ENCODE results near the gene CLCN6. TPM values are rescaled to one million over a fixed set of nuclear protein-coding genes. Genes with fewer than 3 reads are reported as not detected.

Gene CLCN6
- total and polyA plus RNA-seq, 2 of the 8 experiments (the other 6 are each of a cell fraction or from before 2014, with no cell fraction given), result 15.7 to 26.0 TPM

DNA sequence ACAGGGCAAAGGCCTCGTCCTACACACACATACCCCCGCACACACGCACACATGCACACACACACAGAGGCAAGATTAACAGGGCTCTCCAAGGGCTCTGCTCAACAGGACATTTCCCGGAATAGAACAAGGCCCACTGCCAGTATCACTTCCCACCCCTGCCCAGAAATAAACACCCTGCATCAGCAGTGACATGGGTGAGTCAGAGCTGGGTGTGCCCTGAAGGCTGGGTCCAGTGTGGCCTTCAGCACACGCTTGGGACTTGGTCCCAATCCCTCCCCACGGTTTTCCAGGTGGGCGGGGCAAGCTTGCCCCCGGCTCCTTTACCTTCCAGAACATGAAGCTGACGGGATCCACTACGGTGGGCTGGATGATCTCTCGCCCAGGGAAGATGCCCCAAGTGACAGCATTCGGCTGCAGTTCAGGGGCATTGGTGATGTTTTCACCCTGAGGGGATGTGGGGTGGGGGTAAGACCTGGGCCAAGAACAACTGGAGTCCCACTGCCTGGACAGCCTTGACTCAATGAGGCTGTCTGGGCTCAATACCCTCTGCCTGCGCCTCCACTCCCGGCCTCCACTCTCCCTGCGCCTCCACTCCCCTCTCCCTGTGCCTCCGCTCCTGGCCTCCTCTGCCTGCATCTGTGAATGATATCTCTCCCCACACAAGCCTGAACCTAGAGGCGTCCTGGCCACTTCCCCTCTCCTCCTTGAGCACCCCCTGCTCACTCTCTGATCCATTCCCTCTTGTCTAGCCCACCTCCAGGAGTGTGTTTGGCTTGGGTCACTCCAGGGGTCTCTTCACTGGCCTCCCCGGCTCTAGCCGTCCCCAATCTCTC is 14.9 kb upstream of the CLCN6 start (continued):
- TF ChIP-seq, protein P1, sequence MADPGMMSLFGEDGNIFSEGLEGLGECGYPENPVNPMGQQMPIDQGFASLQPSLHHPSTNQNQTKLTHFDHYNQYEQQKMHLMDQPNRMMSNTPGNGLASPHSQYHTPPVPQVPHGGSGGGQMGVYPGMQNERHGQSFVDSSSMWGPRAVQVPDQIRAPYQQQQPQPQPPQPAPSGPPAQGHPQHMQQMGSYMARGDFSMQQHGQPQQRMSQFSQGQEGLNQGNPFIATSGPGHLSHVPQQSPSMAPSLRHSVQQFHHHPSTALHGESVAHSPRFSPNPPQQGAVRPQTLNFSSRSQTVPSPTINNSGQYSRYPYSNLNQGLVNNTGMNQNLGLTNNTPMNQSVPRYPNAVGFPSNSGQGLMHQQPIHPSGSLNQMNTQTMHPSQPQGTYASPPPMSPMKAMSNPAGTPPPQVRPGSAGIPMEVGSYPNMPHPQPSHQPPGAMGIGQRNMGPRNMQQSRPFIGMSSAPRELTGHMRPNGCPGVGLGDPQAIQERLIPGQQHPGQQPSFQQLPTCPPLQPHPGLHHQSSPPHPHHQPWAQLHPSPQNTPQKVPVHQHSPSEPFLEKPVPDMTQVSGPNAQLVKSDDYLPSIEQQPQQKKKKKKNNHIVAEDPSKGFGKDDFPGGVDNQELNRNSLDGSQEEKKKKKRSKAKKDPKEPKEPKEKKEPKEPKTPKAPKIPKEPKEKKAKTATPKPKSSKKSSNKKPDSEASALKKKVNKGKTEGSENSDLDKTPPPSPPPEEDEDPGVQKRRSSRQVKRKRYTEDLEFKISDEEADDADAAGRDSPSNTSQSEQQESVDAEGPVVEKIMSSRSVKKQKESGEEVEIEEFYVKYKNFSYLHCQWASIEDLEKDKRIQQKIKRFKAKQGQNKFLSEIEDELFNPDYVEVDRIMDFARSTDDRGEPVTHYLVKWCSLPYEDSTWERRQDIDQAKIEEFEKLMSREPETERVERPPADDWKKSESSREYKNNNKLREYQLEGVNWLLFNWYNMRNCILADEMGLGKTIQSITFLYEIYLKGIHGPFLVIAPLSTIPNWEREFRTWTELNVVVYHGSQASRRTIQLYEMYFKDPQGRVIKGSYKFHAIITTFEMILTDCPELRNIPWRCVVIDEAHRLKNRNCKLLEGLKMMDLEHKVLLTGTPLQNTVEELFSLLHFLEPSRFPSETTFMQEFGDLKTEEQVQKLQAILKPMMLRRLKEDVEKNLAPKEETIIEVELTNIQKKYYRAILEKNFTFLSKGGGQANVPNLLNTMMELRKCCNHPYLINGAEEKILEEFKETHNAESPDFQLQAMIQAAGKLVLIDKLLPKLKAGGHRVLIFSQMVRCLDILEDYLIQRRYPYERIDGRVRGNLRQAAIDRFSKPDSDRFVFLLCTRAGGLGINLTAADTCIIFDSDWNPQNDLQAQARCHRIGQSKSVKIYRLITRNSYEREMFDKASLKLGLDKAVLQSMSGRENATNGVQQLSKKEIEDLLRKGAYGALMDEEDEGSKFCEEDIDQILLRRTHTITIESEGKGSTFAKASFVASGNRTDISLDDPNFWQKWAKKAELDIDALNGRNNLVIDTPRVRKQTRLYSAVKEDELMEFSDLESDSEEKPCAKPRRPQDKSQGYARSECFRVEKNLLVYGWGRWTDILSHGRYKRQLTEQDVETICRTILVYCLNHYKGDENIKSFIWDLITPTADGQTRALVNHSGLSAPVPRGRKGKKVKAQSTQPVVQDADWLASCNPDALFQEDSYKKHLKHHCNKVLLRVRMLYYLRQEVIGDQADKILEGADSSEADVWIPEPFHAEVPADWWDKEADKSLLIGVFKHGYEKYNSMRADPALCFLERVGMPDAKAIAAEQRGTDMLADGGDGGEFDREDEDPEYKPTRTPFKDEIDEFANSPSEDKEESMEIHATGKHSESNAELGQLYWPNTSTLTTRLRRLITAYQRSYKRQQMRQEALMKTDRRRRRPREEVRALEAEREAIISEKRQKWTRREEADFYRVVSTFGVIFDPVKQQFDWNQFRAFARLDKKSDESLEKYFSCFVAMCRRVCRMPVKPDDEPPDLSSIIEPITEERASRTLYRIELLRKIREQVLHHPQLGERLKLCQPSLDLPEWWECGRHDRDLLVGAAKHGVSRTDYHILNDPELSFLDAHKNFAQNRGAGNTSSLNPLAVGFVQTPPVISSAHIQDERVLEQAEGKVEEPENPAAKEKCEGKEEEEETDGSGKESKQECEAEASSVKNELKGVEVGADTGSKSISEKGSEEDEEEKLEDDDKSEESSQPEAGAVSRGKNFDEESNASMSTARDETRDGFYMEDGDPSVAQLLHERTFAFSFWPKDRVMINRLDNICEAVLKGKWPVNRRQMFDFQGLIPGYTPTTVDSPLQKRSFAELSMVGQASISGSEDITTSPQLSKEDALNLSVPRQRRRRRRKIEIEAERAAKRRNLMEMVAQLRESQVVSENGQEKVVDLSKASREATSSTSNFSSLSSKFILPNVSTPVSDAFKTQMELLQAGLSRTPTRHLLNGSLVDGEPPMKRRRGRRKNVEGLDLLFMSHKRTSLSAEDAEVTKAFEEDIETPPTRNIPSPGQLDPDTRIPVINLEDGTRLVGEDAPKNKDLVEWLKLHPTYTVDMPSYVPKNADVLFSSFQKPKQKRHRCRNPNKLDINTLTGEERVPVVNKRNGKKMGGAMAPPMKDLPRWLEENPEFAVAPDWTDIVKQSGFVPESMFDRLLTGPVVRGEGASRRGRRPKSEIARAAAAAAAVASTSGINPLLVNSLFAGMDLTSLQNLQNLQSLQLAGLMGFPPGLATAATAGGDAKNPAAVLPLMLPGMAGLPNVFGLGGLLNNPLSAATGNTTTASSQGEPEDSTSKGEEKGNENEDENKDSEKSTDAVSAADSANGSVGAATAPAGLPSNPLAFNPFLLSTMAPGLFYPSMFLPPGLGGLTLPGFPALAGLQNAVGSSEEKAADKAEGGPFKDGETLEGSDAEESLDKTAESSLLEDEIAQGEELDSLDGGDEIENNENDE (IDR thresholded peaks at IDR 0.05; ENCODE audit: insufficient replicate concordance, low read length), result no peak
- TF ChIP-seq NRF1 (IDR thresholded peaks at IDR 0.05; ENCODE audit: low read depth, low read length) (no peak), MAFK (IDR thresholded peaks at IDR 0.05; ENCODE audit: low read depth, low read length) (no peak), GABPA (IDR thresholded peaks at IDR 0.05; ENCODE audit: borderline replicate concordance, insufficient read depth, low read length) (no peak), TEAD4 (IDR thresholded peaks at IDR 0.05; ENCODE audit: low read depth, low read length) (no peak), HDAC2 (IDR thresholded peaks at IDR 0.05; ENCODE audit: borderline replicate concordance in 1 of 2, low read depth in 2 of 2, low read length in 2 of 2) (no peak), CHD2 (IDR thresholded peaks at IDR 0.05; ENCODE audit: low read length) (no peak), JUN (IDR thresholded peaks at IDR 0.05; ENCODE audit: low read depth, low read length) (no peak), POLR2AphosphoS5 (IDR thresholded peaks at IDR 0.05; ENCODE audit: low read depth, low read length) (no peak), CBX8 (IDR thresholded peaks at IDR 0.05; ENCODE audit: borderline replicate concordance, low read depth, low read length) (no peak)
